Posterior vena cava (tissue), 2 donors: Measurements from ENCODE around the gene IFNAR2. TPM values are rescaled to one million over a fixed set of nuclear protein-coding genes. Genes with fewer than 3 reads are reported as not detected.
"Not testable (repeated sequence)": the region's sequence is repeated elsewhere in the genome, so short reads cannot be mapped to it uniquely, and the experiment has no call there.

Experiments
- DNase-seq: peaks from one replicate; pipeline ENCODE4 v3.0.0-alpha.2; 2020; ENCODE audit warnings: low spot score
- intact Hi-C, 2 donors: fragments of 100-400 bp; cut with DNase I; formaldehyde crosslinking; loops; one replicate each; pipeline versions ENCODE4 v1.14.1 to v1.14.2; 2022 to 2023
- total RNA-seq, 2 donors: library from RNA; stranded (reverse); fragmentation: NEBNext Ultra II Directional; extraction: Animal tissue kit (Norgen Biotek cat#: 25700); gene quantifications; one replicate each; pipeline ENCODE4 v1.2.1, GENCODE V29; 2021
- donor health status: DM: yes; HTN: yes; CAD: no.
- donor health status: DM: yes; HTN: yes; CAD: no.

IFNAR2 gene
- total RNA-seq, 2 donors from 2014 or later, result 26.7 to 31.3 TPM

GRCh38 chr21:33208534-33208933, 21.2 kb upstream of the IFNAR2 start:
- DNase-seq, result no peak
- intact Hi-C loops, result loop anchor here in 1 of 2 donors (5.0 to 10.0 kb wide), 2 partner anchors 176 to 234 kb away; no protein-coding TSS in a partner anchor

- DNase-seq, result no peak
- intact Hi-C loops, result no loop called here
Observed at GRCh38 chr21:33211305-33211704, 18.4 kb upstream of the IFNAR2 start.

DNA sequence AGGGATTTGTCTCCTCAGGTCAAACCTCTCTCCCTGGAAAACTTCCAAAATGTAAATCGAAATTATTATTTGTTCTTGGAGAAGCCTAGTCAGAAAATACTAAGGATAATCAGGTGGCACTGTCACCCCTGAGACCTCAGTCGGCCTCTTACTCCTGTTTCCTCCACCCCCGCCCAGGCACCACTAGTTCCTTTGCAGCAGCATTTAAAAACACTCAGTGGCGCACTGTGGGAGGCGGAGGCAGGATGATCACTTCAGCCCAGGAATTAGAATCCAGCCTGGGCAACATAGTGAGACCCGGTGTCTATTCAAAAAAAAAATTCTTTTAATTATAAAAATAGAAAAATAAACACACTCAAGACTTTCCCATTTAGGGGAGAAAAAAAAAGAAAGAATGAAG, 18.0 kb upstream of the IFNAR2 start:
- intact Hi-C loops, result no loop called here
- DNase-seq, result no peak

GRCh38 chr21:33212159-33212851, 17.4 kb upstream of the IFNAR2 start:
- intact Hi-C loops, result no loop called here
- DNase-seq, result no peak

- DNase-seq, result no peak
- intact Hi-C loops, result no loop called here
Observed at GRCh38 chr21:33214056-33214455, 15.7 kb upstream of the IFNAR2 start.

- intact Hi-C loops, result no loop called here
- no peak for DNase-seq
Observed at GRCh38 chr21:33217138-33217520, 12.6 kb upstream of the IFNAR2 start.

DNA sequence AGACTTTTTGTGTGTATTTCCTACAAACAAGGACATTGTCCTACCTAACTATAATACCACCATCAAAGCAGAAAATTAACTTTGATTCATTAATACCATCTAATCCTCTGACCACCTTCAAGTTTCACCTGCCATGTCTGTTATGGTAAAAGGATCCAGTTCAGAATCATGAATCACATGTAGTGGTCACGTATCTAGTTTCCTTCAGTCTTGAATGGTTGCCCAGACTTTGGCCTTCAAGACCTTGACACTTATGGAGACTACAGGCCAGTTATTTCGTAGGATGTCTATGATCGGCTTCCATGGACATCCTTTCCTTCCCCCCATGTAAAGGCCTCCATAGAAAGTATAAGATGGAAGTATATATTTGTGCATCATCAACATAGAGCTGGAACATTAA, 10.4 kb upstream of the IFNAR2 start:
- intact Hi-C loops, result no loop called here
- no peak for DNase-seq

DNA sequence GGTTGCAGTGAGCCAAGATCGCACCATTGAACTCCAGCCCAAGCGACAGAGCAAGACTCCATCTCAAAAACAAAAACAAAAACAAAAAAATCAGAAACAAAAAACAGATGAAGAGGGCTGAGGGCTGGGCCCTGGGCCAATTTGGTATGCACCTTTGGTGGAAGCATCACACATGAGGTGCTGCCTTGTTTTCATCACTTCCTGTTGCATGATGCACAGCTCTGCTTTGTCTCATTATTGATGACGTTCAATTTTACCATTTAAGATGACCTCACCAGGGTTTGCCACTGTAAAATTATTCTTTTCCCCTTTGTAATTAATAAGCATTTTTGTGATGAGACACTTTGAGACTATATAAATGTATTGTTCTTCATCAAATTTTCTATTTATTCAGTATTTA, 9.8 kb upstream of the IFNAR2 start:
- intact Hi-C loops, result no loop called here
- DNase-seq, result no peak

GRCh38 chr21:33225376-33225775, 4.4 kb upstream of the IFNAR2 start:
- intact Hi-C loops, DNase-seq: not testable (repeated sequence)

DNA sequence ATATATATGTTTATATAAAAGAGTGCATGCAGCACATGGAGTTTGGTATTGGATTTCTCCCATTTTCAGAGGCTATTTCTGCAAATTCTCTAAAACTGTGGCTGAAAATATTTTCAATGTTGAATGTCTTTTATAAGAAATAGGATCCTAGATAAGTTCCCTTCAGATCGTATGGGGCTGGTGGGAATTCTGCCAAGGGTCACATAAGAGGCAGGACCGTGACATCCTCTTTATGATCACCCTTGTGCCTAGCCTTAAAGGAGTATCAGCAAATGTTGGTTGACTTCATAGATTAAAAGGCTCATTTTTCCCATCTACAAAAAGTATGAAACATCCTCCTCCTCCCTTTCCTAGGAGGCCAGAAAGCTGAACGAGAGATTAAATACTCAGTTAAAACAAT, 1.3 kb upstream of the IFNAR2 start:
- DNase-seq, result no peak
- intact Hi-C loops, result no loop called here

DNA sequence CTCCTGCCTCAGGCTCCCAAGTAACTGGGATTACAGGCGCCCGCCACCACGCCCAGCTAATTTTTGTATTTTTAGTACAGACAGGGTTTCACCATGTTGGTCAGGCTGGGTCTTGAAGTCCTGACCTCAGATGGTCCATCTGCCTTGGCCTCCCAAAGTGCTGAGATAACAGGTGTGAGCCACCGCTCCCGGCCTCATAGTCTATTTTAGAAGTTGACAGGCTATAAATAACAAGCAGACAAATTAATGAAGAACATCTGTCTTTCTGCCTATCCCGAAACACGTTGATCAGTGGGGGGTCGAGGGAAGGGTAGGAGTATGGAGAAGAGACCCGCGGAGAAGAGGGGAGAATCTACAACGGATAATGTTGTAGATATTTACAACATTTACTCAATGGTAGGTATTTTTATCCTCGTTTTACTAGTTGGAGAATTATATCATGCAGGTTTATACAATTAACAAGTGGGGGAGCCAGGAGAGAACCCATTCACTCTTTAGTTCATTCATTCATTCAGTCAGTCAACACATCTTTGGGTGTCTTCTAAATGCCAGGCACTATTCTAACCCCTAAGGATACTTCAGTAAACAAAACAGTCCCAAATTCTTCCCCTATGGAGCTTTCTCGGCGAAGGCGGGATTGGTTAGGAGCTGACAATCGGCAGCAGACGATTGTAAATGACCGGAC, 497 bp upstream of the IFNAR2 start:
- intact Hi-C loops, result no loop called here

GRCh38 chr21:33230545-33231324, 997 bp downstream of the IFNAR2 start:
- intact Hi-C loops, result loop anchor here in 1 of 2 donors (10.0 kb wide), 1 partner anchor 114 kb away; no protein-coding TSS in a partner anchor
- DNase-seq, result peak; percentile 87

More for the DNA sequence above, 497 bp upstream of the IFNAR2 start:
- DNase-seq, result no peak

DNA sequence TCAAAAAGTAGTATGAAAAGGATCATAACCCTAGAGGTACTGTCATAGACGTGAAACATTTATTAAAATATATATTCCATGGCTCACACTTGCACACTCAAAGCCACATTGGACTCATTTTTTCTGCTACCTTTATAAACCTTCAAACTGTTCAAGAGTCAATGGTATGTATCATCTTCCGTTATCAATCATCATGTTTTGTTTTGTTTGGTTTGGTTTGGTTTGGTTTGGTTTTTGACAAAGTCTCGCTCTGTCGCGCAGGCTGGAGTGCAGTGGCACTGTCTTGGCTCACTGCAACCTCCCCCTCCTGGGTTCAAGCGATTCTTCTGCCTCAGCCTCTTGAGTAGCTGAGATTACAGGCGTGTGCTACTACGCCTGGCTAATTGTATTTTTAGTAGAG, 1.8 kb downstream of the IFNAR2 start:
- intact Hi-C loops, result loop anchor here in 1 of 2 donors (10.0 kb wide), 1 partner anchor 113 kb away; no protein-coding TSS in a partner anchor
- no peak for DNase-seq

DNA sequence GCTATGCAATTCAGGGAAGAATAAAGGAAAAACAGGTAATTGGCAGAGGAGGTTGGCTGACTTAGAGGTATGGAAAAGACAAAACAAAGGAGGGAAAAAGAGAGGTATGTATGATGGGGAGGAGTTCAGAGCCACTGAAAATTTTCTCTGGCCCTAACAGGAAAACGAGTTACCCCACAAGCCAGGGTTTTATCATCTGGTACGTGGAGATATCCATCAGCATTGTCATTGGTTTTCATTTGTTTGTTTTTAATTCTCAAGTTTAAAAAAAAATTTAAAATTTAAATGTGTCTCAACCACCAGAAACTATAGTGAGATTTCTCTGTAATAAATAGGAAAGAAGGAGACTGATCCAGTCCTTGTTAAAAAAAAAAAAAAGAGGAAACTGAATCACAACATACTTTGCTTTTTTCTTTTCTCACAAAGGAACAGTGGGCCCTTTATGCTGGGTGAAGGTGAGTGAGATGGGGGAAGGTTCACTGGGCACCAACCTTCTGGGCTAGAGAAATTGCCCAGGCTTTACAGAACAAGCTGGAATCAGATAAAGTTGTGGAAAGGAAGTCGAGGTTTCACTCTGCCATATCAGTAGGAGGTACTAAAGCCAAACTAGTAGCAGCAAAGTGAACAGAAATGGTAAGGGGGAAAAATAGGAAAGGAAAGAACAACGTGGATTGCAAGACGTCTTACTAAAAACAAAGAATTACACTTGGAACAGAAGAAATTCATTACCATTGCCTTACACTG, 2.7 kb downstream of the IFNAR2 start:
- intact Hi-C loops, result loop anchor here in 1 of 2 donors (10.0 kb wide), 1 partner anchor 112 kb away; no protein-coding TSS in a partner anchor

GRCh38 chr21:33234635-33235520, 5.1 kb downstream of the IFNAR2 start:
- no peak for DNase-seq
- intact Hi-C loops, result loop anchor here in 1 of 2 donors (10.0 kb wide), 1 partner anchor 110 kb away; no protein-coding TSS in a partner anchor

More for the DNA sequence above, 2.7 kb downstream of the IFNAR2 start:
- DNase-seq, result no peak

- no peak for DNase-seq
- intact Hi-C loops, result loop anchor here in 1 of 2 donors (10.0 kb wide), 1 partner anchor 109 kb away; no protein-coding TSS in a partner anchor
Observed at GRCh38 chr21:33236013-33236686, 6.4 kb downstream of the IFNAR2 start.

DNA sequence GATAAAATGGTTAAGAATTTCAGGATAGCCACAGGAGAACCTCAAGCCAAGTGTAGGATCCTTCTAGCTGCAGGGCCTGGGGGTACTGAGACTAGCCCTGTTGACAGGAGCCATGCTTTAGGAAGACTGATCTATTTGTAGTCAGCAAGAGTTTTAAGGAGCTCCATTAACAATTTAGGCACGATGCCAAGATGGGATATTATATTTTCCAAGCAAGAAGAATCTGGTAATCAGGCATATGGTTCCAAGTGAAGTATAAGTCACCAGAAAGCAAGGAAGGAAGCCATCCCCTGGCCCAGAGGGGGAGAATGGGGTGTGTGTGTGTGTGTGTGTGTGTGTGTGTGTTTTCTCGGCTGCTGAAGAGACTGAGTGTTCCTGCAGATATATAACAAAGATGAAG, 7.0 kb downstream of the IFNAR2 start:
- intact Hi-C loops, result loop anchor here in 1 of 2 donors (10.0 kb wide), 1 partner anchor 108 kb away; no protein-coding TSS in a partner anchor
- no peak for DNase-seq
